Activated T-cell treated with anti-CD3 and anti-CD28 coated beads for 4 hours (primary cell): ENCODE measurements around the gene RIN2.

Experiments used
- DNase-seq: peaks from one replicate; pipeline ENCODE4 v3.0.0-alpha.2; 2020

RIN2 gene, protein sequence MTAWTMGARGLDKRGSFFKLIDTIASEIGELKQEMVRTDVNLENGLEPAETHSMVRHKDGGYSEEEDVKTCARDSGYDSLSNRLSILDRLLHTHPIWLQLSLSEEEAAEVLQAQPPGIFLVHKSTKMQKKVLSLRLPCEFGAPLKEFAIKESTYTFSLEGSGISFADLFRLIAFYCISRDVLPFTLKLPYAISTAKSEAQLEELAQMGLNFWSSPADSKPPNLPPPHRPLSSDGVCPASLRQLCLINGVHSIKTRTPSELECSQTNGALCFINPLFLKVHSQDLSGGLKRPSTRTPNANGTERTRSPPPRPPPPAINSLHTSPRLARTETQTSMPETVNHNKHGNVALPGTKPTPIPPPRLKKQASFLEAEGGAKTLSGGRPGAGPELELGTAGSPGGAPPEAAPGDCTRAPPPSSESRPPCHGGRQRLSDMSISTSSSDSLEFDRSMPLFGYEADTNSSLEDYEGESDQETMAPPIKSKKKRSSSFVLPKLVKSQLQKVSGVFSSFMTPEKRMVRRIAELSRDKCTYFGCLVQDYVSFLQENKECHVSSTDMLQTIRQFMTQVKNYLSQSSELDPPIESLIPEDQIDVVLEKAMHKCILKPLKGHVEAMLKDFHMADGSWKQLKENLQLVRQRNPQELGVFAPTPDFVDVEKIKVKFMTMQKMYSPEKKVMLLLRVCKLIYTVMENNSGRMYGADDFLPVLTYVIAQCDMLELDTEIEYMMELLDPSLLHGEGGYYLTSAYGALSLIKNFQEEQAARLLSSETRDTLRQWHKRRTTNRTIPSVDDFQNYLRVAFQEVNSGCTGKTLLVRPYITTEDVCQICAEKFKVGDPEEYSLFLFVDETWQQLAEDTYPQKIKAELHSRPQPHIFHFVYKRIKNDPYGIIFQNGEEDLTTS

GRCh38 chr20:19758133-19758500, at the start of gene RIN2:
TSS of gene RIN2 (plus strand) at chr20:19758258. CDS start at chr20:19889602, 131,344 bp downstream.
- DNase-seq, result no peak

DNA sequence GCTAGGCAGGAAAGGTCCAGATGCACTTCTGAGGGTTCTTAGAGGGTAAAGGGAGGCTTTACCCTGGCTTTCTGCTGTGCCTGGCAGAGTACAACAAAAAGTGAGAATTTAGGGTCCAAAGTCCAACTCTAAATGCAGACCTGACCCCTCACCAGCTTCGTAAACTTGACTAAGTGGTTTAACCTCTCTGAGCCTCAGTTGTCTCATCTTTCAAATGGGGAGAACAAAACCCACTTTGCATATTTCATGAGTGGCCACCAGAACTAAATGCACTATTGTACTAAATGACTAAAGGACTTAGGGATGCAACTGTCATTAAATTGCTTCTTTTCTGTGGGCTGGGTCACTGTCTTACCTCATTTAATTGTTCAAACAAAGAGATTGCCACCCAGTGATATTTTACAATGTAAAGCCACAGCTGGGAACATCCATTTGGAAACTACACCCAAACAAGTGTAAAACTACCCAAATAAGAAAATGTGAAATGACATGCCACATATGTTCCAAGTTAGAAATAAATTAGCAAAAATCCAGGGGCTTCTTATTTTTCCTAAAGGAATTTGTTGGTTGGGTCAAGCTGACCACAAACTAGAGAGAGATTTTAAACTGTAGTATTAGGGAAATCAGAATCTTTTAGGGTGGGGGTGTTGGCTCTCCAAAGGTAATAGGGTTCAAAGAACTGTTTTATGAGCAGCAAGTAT, 48.3 kb upstream of the RIN2 start:
- DNase-seq, result no peak

DNA sequence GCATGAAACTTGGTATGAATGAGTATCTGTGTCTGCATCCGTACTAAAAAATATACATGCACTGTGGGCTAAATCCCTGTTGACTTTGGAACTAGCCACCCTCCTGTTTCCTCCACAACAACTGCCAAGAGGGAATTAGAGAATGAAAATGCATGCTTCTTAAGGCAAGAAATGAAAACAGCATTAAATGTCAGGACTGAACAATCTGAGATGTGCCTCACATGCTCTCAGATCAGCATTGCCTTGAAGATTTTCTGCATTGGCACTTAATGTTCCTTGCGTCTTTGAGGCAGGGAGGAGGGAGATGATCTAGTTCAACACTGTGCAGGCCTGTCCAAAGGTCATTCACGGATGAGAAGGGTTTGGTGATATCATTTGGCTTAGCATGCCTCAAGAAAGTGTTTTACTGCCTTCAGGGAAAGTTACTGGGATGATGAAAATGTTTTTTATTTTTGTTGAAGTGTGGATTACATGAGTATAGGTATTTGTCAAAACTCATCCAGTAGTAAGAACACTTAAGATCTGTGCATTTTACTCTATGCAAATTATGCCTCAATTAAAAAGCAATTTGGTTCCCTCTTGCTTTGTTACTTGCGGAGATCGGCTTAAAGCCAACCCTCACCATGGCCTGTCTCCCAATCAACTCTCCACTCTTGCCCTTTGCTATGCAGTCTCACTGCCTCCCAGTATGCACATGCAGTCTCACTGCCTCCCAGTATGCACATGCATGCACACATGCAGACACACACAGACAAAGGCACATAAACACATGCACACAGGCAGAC, 47.5 kb upstream of the RIN2 start:
- DNase-seq, result no peak

GRCh38 chr20:19711126-19711525, 46.9 kb upstream of the RIN2 start:
- DNase-seq, result no peak

DNA sequence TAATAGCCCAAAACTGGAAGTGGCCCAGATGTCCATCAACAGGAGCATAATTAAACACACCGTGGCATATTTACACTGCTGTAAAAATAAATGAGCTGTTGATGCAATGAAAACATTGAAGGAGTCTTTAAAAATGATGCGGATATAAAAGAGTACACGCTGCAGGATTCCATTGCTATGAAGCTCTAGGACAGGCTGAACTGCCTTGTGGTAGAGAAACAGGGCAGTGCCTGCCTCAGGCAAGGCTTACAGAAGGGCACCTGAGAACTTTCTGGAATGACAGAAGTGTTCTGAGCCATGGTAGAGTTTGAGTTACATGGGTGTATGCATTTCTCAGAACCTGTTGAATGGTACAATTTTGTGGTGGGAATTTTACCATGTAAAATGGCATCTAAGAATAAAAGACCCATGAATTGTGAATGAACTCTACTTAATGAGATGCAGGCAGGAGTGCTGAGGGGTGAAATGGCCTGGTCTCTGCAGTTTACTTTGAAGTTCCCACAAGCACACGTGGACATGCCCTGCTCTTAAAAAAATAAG, 45.3 kb upstream of the RIN2 start:
- no peak for DNase-seq

DNA sequence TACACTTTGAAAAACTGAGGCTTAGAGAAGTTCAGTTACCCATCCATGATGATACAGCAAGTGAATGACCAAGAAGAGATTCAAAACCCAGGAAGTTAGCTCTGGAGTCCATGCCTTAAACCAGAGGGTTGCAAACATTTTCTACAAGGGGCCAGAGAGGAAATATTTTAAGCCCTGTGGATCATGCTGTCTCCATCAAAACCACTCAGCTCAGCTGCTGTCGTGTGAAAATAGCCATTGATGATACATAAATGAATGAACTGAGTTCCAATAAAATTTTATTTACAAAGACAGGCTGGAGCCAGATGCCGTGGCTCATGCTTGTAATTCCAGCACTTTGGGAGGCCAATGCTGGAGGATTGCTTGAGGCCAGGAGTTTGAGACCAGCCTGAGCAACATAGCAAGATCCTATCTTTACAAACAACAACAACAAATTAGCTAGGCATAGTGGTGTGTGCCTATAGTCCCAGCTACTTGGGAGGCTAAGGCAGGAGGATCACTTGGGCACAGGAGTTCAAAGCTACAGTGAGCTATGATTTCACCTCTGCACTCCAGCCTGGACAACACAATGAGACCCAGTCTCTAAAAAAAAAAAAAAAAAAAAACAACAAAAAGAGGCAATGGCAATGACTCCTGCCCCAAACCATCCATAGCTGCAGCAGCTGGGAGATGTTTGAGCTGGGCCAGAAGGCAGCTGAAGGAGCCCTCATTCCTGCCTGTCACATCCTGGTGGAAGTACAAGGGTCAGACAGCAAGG, 44.1 kb upstream of the RIN2 start:
- DNase-seq, result no peak

- DNase-seq, result no peak
These were observed 43.5 kb upstream of the RIN2 start for GRCh38 chr20:19714579-19714840.

DNA sequence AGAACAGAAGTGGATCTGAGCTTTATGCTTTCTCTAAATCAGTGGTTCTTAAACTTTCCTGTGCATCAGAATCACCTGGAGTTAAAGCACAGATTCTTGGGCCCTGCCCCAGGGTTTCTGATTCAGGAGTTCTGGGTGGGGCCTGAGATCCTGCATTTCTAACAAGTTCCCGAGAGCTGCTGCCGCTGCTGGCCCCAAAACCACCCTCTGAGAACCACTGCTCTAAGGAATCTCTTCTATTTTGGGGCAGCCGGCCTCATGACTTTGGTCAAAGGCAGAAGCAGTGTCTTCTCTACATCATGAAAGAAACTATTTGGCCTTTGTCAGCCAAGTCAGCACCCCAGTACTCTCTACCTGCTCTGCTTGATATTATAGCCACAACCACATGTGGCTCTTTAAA, 42.1 kb upstream of the RIN2 start:
- no peak for DNase-seq

DNA sequence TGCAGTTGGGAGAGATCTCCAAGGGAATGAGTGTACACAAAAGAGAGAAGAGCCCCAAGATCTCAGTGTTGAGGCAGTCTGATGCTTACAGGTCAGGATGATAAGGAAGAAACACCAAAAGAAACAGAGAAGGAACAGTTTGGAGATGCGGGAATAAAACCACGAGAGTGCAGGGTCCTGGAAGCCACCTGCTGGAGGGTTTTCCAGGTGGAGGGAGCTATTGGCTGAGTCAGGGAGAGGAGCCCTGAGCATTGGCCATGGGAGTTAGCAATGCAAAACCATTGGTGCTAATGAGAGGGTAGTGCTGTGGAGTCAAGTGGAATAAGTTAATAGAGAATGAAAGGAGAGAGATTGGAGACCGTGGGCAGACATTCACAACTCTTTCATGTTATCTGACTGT, 39.2 kb upstream of the RIN2 start:
- DNase-seq, result no peak

- DNase-seq, result no peak
These were observed 37.1 kb upstream of the RIN2 start for GRCh38 chr20:19720991-19721390.

DNA sequence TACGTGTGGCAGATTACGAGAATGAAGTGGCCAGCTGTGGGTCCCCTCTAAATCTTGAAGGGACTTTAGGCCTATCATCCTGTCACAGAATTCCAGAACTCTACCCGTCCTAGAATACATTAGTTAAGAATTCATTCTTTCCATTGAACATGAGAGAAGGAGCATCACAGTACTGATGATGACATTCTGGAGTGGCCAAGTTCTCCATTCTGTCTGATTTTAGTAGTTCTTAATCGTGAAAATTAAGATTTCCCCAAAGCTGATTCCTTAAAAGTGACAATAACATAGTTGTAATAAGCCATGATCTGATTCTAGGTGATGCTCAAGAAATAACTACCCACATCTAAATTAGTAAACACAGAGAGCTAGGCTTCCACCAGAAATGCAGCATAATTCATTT, 35.0 kb upstream of the RIN2 start:
- DNase-seq, result no peak

- DNase-seq, result no peak
These were observed 34.1 kb upstream of the RIN2 start for GRCh38 chr20:19723813-19724430.

DNA sequence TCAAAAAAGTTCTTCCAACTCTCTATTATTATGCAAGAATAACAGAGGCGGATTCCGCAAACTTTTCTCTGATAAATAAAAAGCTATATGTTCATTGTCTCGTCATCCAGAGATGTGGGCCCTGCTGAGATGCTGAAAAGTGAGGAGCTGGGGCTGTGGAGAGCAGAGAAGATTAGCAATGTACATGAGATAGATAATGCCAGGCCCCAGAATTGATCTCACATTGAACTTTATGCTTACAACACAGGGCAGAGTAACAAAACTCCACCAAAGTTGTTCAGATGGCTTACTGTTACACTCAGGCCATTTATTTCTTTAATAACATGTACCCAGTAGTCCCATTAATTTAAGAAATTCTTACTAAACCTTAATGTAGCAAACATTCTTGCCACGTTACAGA, 32.7 kb upstream of the RIN2 start:
- DNase-seq, result no peak

GRCh38 chr20:19725814-19726525, 32.1 kb upstream of the RIN2 start:
- DNase-seq, result no peak

- DNase-seq, result no peak
These were observed 30.7 kb upstream of the RIN2 start for GRCh38 chr20:19727251-19727847.

DNA sequence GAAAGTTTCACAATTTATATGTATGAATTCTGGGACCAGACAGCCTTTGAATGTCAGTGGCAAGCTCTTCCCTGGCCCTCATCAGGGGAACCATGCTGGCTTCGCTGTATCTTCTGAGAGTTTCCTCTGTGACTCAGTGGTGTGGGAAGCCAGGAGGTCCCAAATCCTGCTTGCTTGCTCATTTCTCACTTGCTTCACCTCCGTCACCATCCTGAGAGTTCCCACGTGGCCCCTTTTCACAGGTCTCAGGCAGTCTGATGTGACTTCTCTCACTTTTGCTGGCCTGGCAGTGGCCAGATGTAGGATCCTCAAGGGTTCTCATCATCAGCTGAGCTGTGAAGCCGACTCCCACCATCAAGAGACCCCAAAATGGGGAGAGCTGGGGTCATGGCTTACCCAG, 28.4 kb upstream of the RIN2 start:
- DNase-seq, result no peak

DNA sequence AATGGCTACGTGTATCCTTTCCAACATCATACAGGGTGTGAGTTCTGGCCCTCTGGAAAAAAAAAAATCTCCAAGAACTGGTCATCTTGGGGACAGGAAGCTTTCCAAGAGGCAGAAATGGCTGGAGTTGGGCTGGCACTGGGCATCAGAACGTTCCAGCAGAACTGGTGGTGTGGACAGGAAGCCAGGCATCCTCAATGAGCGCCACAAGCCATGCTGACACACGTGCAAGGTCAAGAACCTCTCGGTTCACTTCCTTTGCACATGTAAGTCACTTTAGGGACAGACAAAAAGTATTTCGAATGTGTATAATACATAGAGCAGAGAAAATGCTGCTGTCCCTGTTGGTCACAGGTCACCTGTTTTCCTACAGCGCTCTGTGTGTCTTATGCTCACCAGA, 27.4 kb upstream of the RIN2 start:
- no peak for DNase-seq

DNA sequence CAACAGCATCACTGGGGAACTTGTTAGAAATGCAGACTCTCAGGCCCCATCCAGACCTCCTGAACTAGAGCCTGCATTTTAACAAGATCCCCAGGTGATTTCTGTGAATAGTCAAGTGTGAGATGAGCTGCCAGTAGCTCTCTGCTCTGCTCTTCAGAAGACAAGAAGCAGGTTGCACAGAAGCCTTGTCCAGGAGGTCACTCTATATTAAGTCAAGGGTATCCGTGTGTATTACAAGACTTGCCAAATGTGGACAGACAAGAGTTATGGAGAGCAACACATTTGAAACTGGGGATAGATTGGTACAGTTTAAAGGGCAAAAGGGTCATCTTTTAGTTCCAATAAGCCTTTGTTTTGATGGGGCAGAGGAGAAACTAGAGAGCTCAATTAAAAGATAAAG, 23.2 kb upstream of the RIN2 start:
- DNase-seq, result no peak

GRCh38 chr20:19735446-19735845, 22.6 kb upstream of the RIN2 start:
- no peak for DNase-seq

DNA sequence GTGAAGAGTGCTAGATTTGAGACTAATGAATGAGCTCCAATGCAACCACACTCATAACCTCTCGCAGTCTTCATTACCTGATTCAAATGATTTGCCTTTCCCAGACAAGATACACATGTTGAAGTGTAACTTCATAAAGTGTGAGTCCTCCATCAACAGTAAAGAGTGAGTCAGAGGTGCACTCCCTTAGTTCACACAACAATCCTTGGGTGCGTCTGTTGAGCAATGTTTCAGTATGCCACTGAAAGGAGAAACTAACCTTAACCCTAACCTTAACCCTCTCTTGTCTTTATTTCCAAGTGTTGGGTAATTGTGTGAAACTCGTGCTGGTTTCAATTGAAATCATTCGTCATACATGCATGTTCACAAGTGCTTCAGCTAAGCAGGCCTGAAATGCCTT, 21.0 kb upstream of the RIN2 start:
- DNase-seq, result no peak
